Hepatocyte (in vitro differentiated cells): ENCODE data around the gene POLR2H.

Source experiments
- CTCF ChIP-seq: fragments of 200-600 bp; sonication (generic); IDR thresholded peaks from 2 replicates; pipeline ENCODE4 v1.5.1; 2016; ENCODE audit warnings: antibody characterized with exemption, mild to moderate bottlenecking; ENCODE audit not compliant: poor library complexity
- EZH2 ChIP-seq: fragments of 200-600 bp; sonication (generic); IDR thresholded peaks from 2 replicates; pipeline ENCODE4 v1.6.1; 2016; ENCODE audit warnings: antibody characterized with exemption, mild to moderate bottlenecking, borderline replicate concordance
- EZH2phosphoT487 ChIP-seq: fragments of 200-600 bp; sonication (generic); IDR thresholded peaks from one replicate; pipeline ENCODE4 v1.6.1; 2018; ENCODE audit warnings: antibody characterized with exemption, mild to moderate bottlenecking, low read depth, moderate library complexity; ENCODE audit not compliant: unreplicated experiment, severe bottlenecking

- TF ChIP-seq EZH2 (no peak), CTCF (peak; percentile 66), EZH2phosphoT487 (no peak)
These were observed 1.4 kb downstream of the POLR2H start for GRCh38 chr3:184362668-184363546.
